Mesenchymal stem cell (in vitro differentiated cells and primary cell): ENCODE measurements around the gene PRKG1.
"Not testable (repeated sequence)": the region's sequence is repeated elsewhere in the genome, so short reads cannot be mapped to it uniquely, and the experiment has no call there.

ENCODE experiments used
- DNase-seq: peaks from one replicate; pipeline ENCODE4 v3.0.0-alpha.2; 2013
- H2AFZ ChIP-seq: one replicate; pipeline ENCODE4 v1.6.1; 2013; ENCODE audit warnings: low read depth, mild to moderate bottlenecking, control low read depth, inconsistent platforms, low read length, moderate library complexity
- H2AK5ac ChIP-seq: 2 replicates; pipeline ENCODE4 v1.6.1; 2013; ENCODE audit warnings: low read length, moderate library complexity, mild to moderate bottlenecking, inconsistent platforms; ENCODE audit not compliant: severe bottlenecking
- H2BK120ac ChIP-seq: one replicate; pipeline ENCODE4 v1.6.1; 2013; ENCODE audit warnings: low read depth, mild to moderate bottlenecking, inconsistent platforms, low read length, moderate library complexity
- H2BK12ac ChIP-seq, 2 experiments: one replicate each; pipeline ENCODE4 v1.6.1; 2013; ENCODE audit warnings: inconsistent platforms in 2 of 2, low read length in 2 of 2, mild to moderate bottlenecking in 2 of 2, moderate library complexity in 2 of 2, control low read depth in 1 of 2
- H2BK15ac ChIP-seq: one replicate; pipeline ENCODE4 v1.6.1; 2013; ENCODE audit warnings: mild to moderate bottlenecking, low read depth, inconsistent platforms; ENCODE audit not compliant: poor library complexity, severe bottlenecking
- H2BK5ac ChIP-seq: 2 replicates; pipeline ENCODE4 v1.6.1; 2013; ENCODE audit warnings: low read depth, mild to moderate bottlenecking, low read length, control low read depth, inconsistent platforms; ENCODE audit not compliant: poor library complexity, severe bottlenecking
- H3K14ac ChIP-seq, 2 experiments: one replicate each; pipeline ENCODE4 v1.6.1; 2013; ENCODE audit warnings: inconsistent platforms in 2 of 2, low read length in 2 of 2, control low read depth in 1 of 2, mild to moderate bottlenecking in 1 of 2, moderate library complexity in 1 of 2
- H3K18ac ChIP-seq, 2 experiments: one replicate each; pipeline ENCODE4 v1.6.1; 2013; ENCODE audit warnings: inconsistent platforms in 2 of 2, low read length in 2 of 2, control low read depth in 1 of 2, low read depth in 1 of 2, mild to moderate bottlenecking in 1 of 2
- H3K23ac ChIP-seq, 2 experiments: one replicate each; pipeline ENCODE4 v1.6.1; 2013; ENCODE audit warnings: inconsistent platforms in 2 of 2, low read length in 2 of 2, mild to moderate bottlenecking in 2 of 2, moderate library complexity in 2 of 2, control low read depth in 1 of 2
- H3K27ac ChIP-seq: 2 replicates; pipeline ENCODE4 v1.5.1; 2013; ENCODE audit warnings: mild to moderate bottlenecking, moderate library complexity, low read length, control low read depth, inconsistent platforms; ENCODE audit not compliant: poor library complexity, severe bottlenecking
- H3K27me3 ChIP-seq, 2 experiments: 2 replicates each; pipeline versions ENCODE4 v1.6.1 to v1.7.0; 2013; ENCODE audit warnings: low read length in 2 of 2, mild to moderate bottlenecking in 2 of 2, moderate library complexity in 2 of 2, control low read depth in 1 of 2, inconsistent platforms in 1 of 2; ENCODE audit not compliant: control insufficient read depth in 1 of 2, insufficient read depth in 1 of 2
- H3K36me3 ChIP-seq, 2 experiments: 2 replicates each; pipeline versions ENCODE4 v1.6.1 to v1.7.0; 2013; ENCODE audit warnings: low read length in 2 of 2, control low read depth in 1 of 2, inconsistent platforms in 1 of 2, low read depth in 1 of 2, mild to moderate bottlenecking in 1 of 2; ENCODE audit not compliant: insufficient read depth in 2 of 2, control insufficient read depth in 1 of 2
- H3K4ac ChIP-seq, 2 experiments: one replicate each; pipeline ENCODE4 v1.6.1; 2013; ENCODE audit warnings: inconsistent platforms in 2 of 2, low read length in 2 of 2, mild to moderate bottlenecking in 2 of 2, moderate library complexity in 2 of 2, control low read depth in 1 of 2, low read depth in 1 of 2
- H3K4me1 ChIP-seq: 2 replicates; pipeline ENCODE4 v1.6.1; 2013; ENCODE audit warnings: low read depth, low read length, control low read depth; ENCODE audit not compliant: control insufficient read depth, insufficient read depth
- H3K4me2 ChIP-seq: 2 replicates; pipeline ENCODE4 v1.6.1; 2013; ENCODE audit warnings: low read length, mild to moderate bottlenecking, inconsistent platforms; ENCODE audit not compliant: poor library complexity, severe bottlenecking
- H3K4me3 ChIP-seq, 2 experiments: 2 replicates each; pipeline versions ENCODE4 v1.5.1 to v1.7.0; 2013; ENCODE audit warnings: low read length in 2 of 2, mild to moderate bottlenecking in 2 of 2, control low read depth in 1 of 2, low read depth in 1 of 2; ENCODE audit not compliant: insufficient read depth in 1 of 2
- H3K79me1 ChIP-seq: replicated peaks from 2 replicates; pipeline ENCODE4 v1.6.1; 2013; ENCODE audit warnings: mild to moderate bottlenecking, control low read depth, low read length, inconsistent platforms; ENCODE audit not compliant: poor library complexity, severe bottlenecking
- H3K9ac ChIP-seq: 2 replicates; pipeline ENCODE4 v1.7.0; 2013; ENCODE audit warnings: mild to moderate bottlenecking, low read length, moderate library complexity
- H3K9me3 ChIP-seq: 2 replicates; pipeline ENCODE4 v1.7.0; 2013; ENCODE audit warnings: mild to moderate bottlenecking, low read length; ENCODE audit not compliant: control insufficient read depth
- H4K8ac ChIP-seq: one replicate; pipeline ENCODE4 v1.6.1; 2013; ENCODE audit warnings: inconsistent platforms, mild to moderate bottlenecking, low read length, moderate library complexity
- H4K91ac ChIP-seq: one replicate; pipeline ENCODE4 v1.6.1; 2013; ENCODE audit warnings: mild to moderate bottlenecking, low read length, inconsistent platforms
- WGBS: methylation state at CpG from one replicate; pipeline ENCODE4 v1.1.7; 2013; ENCODE audit warnings: mixed read lengths; 5-methylcytosine and 5-hydroxymethylcytosine counted together

PRKG1 gene

DNA sequence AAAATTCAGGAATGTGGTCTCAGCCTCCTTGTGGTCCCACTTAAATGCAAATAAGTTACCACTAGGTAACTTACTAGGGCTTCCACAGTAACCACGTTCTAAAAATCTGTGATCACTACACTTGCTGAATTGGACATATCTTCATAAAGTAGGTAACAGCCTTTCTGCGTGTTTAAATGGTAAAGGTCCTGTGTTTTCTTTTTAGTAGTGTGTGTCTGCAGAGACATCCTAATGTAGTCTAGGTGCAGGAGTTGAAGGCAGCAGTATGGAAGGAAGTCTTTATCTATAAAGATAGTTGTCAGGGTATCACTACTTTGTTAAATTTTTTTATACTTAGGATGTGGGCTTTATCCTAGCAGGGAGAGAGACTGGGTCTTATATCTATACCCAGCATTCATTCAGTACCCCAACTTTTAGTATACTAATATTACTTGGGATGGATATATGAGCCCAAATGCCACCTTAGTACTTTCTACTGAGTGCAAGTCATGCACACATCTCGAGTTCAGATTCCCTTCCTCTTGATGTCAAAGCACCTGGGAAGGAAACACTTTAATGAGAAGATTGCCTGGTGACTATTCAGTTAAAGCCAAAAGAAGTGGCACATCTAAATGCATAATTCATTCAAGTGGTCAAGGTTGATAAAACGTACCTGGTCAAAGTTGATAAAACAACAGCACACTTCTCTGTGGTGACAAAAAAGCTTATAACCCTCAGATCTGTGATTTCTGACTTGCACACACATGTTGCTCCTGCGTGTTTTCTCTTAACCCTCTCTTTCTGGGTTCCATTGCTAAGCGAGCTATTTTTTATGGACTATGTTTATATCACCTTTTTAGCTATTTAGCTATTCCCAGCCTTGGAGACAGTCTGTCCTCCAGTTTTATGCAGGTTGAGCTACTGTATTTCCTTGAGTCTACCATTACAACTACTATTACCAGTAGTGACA lies 958.7 kb downstream of the PRKG1 start:
- Histone ChIP-seq H3K4me2 (no peak overlapping the region), H2BK12ac (no peak overlapping the region), H2BK120ac (no peak overlapping the region), H3K79me1 (no peaks in the 10 kb centered on the region), H3K9me3 (no peaks in the 10 kb centered on the region), H4K8ac (no peak overlapping the region), H2BK15ac (no peak overlapping the region), H3K27me3 (no peaks in the 10 kb centered on the region), H2BK5ac (no peak overlapping the region), H3K36me3 (no peaks in the 10 kb centered on the region), H2AK5ac (no peak overlapping the region), H3K27ac (no peak overlapping the region), H3K4me1 (no peaks in the 10 kb centered on the region), H3K23ac (no peak overlapping the region), H3K14ac (no peak overlapping the region), H3K4ac (no peak overlapping the region), H2AFZ (no peak overlapping the region), H3K9ac (no peak overlapping the region), H3K18ac (no peak overlapping the region), H3K4me3 (no peak overlapping the region), H4K91ac (no peak overlapping the region)
- DNase-seq = no peak
- WGBS = 63% methylated on average over 6 of the region's 6 CpGs

DNA sequence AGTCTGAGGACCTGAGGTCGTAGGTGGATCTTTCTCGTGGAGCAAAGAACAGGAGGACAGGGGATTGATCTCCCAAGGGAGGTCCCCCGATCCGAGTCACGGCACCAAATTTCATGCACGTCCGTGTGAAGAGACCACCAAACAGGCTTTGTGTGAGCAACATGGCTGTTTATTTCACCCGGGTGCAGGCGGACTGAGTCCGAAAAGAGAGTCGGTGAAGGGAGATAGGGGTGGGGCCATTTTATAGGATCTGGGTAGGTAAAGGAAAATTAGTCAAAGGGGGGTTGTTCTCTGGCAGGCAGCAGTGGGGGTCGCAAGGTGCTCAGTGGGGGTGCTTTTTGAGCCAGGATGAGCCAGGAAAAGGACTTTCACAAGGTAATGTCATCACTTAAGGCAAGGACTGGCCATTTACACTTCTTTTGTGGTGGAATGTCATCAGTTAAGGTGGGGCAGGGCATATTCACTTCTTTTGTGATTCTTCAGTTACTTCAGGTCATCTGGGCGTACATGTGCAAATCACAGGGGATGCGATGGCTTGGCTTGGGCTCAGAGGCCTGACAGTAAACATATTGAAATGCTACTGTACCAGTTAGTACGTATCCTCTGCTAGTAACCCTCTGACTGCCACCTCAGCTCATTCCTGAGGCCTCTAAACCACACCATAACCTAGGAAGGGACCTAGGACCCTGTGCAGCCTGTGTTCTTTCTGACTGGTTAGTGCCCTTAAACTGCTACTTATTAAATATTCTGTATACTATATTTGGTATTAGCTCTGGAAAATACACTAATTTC lies 964.9 kb downstream of the PRKG1 start:
- not testable (repeated sequence) for H2BK5ac ChIP-seq, H3K18ac ChIP-seq, H4K91ac ChIP-seq, H2BK15ac ChIP-seq, H3K9me3 ChIP-seq, H3K9ac ChIP-seq, H3K79me1 ChIP-seq, H3K27me3 ChIP-seq, H2AK5ac ChIP-seq, DNase-seq, H3K27ac ChIP-seq, H4K8ac ChIP-seq, H3K4me1 ChIP-seq, H3K23ac ChIP-seq, H3K4ac ChIP-seq, H2BK120ac ChIP-seq, H3K14ac ChIP-seq, H3K4me2 ChIP-seq, H2BK12ac ChIP-seq, H3K4me3 ChIP-seq, H3K36me3 ChIP-seq, H2AFZ ChIP-seq
- WGBS = 70% methylated on average over 14 of the region's 15 CpGs

DNA sequence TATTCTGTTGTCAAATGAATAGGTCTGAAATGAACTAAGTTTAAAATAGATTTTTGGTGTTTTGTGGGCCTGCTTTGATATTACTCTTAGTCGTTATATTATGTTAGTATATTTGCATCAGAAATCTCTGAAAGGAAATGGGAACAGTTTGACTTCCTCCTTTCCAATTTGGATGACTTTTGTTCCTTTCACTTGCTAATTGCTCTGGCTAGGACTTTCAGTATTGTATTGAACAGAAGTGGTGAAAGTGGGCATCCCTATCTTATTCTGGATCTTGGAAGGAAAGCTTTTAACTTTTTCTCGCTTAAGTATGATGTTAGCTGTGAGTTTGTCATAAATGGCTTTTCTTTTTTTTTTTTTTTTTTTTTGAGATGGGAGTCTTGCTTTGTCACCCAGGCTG lies 966.2 kb downstream of the PRKG1 start:
- Histone ChIP-seq H2BK15ac (no peak overlapping the region), H3K4me3 (no peak overlapping the region), H3K36me3 (no peaks in the 10 kb centered on the region), H3K4me2 (no peak overlapping the region), H3K14ac (no peak overlapping the region), H4K8ac (no peak overlapping the region), H2AK5ac (no peak overlapping the region), H2BK12ac (no peak overlapping the region), H3K79me1 (no peaks in the 10 kb centered on the region), H3K27ac (no peak overlapping the region), H3K4me1 (no peaks in the 10 kb centered on the region), H2BK120ac (no peak overlapping the region), H3K23ac (no peak overlapping the region), H3K27me3 (no peaks in the 10 kb centered on the region), H3K18ac (no peak overlapping the region), H2BK5ac (no peak overlapping the region), H3K4ac (no peak overlapping the region), H3K9ac (no peak overlapping the region), H3K9me3 (no peaks in the 10 kb centered on the region), H2AFZ (no peak overlapping the region), H4K91ac (no peak overlapping the region)
- WGBS = 64% methylated on average over 2 of the region's 2 CpGs
- DNase-seq = no peak

DNA sequence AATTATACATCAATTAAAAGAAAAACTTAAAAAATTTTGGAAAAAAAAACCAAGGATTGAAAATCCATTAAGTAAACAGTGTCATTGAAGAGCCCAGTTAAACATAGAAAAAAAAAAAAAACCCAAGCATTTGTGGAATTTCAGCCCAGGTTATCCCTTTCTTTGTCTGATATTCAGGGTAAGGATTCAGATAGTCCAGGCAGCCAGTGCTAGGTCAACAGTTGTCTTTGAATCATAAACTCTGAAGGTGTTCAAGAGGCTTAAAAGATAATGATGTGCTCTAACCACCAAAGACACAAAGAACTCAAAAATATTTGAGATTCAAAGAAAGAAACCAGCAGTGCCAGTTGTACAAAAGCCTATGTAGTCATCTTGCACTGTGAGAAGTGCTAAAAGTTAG lies 969.5 kb downstream of the PRKG1 start:
- H3K9me3 ChIP-seq = no peaks in the 10 kb centered on the region
- no peak overlapping the region for H3K27ac ChIP-seq
- H3K4ac ChIP-seq = no peak overlapping the region
- H3K4me1 ChIP-seq = no peaks in the 10 kb centered on the region
- H2BK120ac ChIP-seq = no peak overlapping the region
- no peak overlapping the region for H4K8ac ChIP-seq
- H3K9ac ChIP-seq = no peak overlapping the region
- DNase-seq = no peak
- H2BK5ac ChIP-seq = no peak overlapping the region
- no peak overlapping the region for H3K4me3 ChIP-seq
- no peak overlapping the region for H3K23ac ChIP-seq
- no peak overlapping the region for H2AK5ac ChIP-seq
- H2AFZ ChIP-seq = no peak overlapping the region
- no peaks in the 10 kb centered on the region for H3K27me3 ChIP-seq
- H3K79me1 ChIP-seq = no peaks in the 10 kb centered on the region
- no peak overlapping the region for H4K91ac ChIP-seq
- no peak overlapping the region for H3K4me2 ChIP-seq
- no peak overlapping the region for H3K18ac ChIP-seq
- no peak overlapping the region for H2BK15ac ChIP-seq
- H3K14ac ChIP-seq = no peak overlapping the region
- H3K36me3 ChIP-seq = no peaks in the 10 kb centered on the region
- H2BK12ac ChIP-seq = no peak overlapping the region
